Activated CD4-positive, alpha-beta T cell treated with anti-CD3 and anti-CD28 coated beads for 48 hours (primary cell): ENCODE results near the gene WDR86.

Experiments
- DNase-seq: peaks from one replicate; pipeline ENCODE4 v3.0.0-alpha.2; 2020

The WDR86 gene

GRCh38 chr7:151345576-151346469, 64.0 kb downstream of the WDR86 start:
- DNase-seq = no peak

- DNase-seq = no peak
These were observed 66.3 kb downstream of the WDR86 start for GRCh38 chr7:151343516-151343915.

GRCh38 chr7:151342811-151343210, 67.0 kb downstream of the WDR86 start:
- DNase-seq = no peak

- DNase-seq = no peak
These were observed 67.7 kb downstream of the WDR86 start for GRCh38 chr7:151342102-151342646.

- DNase-seq = peak; percentile 94
These were observed 68.3 kb downstream of the WDR86 start, which contains the start of gene NUB1 for GRCh38 chr7:151341357-151342101. TSS of gene NUB1 (plus strand) at chr7:151341812. CDS start at chr7:151345350, 3,538 bp downstream.

GRCh38 chr7:151340794-151341356, 69.0 kb downstream of the WDR86 start:
- no peak for DNase-seq

- DNase-seq = no peak
These were observed 70.0 kb downstream of the WDR86 start for GRCh38 chr7:151339651-151340382.

- no peak for DNase-seq
These were observed 71.0 kb downstream of the WDR86 start for GRCh38 chr7:151338809-151339208.

- DNase-seq = no peak
These were observed 72.5 kb downstream of the WDR86 start for GRCh38 chr7:151337346-151337745.

GRCh38 chr7:151336027-151336708, 73.7 kb downstream of the WDR86 start:
- DNase-seq = no peak

GRCh38 chr7:151334628-151335027, 75.2 kb downstream of the WDR86 start:
- DNase-seq = no peak
